Thyroid gland (tissue), 4 donors: ENCODE data around the gene CABS1.

Source experiments
- POLR2A ChIP-seq, 2 donors: fragments of 450-650 bp; IDR thresholded peaks; one replicate each; pipeline ENCODE4 v1.6.1; 2017; ENCODE audit warnings: antibody characterized with exemption in 2 of 2, mild to moderate bottlenecking in 2 of 2, moderate library complexity in 1 of 2
- TF ChIP-seq, protein P1 (sequence below), 6 experiments: fragments of 200-600 bp in 3 of 6; fragments of 450-650 bp in 3 of 6; sonication (generic) in 3 of 6; IDR thresholded peaks; one replicate each; pipeline ENCODE4 v1.5.1; 2016 to 2019; ENCODE audit warnings: antibody characterized with exemption in 6 of 6, mild to moderate bottlenecking in 2 of 6, inconsistent platforms in 1 of 6, moderate library complexity in 1 of 6

DNA sequence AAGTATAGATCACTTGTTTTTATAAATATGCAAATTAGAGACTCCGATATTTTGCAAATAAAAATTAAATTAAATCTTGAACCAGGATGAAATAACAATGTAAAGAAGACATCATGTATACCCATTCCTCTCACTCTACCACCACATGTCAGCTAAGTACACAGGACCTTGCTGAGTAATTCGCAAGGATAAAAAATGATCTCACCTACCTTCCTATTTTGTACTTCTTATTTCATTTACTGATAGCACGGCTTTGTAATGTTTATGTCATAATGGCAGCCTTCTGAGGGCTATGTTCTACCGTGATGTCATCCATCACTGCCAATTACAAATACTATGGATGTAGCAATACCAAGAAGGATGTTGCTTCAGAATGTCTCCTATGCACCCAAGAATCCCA is 37.2 kb downstream of the CABS1 start:
- TF ChIP-seq, protein P1, sequence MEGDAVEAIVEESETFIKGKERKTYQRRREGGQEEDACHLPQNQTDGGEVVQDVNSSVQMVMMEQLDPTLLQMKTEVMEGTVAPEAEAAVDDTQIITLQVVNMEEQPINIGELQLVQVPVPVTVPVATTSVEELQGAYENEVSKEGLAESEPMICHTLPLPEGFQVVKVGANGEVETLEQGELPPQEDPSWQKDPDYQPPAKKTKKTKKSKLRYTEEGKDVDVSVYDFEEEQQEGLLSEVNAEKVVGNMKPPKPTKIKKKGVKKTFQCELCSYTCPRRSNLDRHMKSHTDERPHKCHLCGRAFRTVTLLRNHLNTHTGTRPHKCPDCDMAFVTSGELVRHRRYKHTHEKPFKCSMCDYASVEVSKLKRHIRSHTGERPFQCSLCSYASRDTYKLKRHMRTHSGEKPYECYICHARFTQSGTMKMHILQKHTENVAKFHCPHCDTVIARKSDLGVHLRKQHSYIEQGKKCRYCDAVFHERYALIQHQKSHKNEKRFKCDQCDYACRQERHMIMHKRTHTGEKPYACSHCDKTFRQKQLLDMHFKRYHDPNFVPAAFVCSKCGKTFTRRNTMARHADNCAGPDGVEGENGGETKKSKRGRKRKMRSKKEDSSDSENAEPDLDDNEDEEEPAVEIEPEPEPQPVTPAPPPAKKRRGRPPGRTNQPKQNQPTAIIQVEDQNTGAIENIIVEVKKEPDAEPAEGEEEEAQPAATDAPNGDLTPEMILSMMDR (IDR thresholded peaks at IDR 0.05) = no peak
- TF ChIP-seq POLR2A (IDR thresholded peaks at IDR 0.05) = no peak
